ENCODE measurements around the gene RUNDC1.
A peak's percentile ranks its signal among the peaks of the same experiment; 100 is the strongest.

Gene RUNDC1

GRCh38 chr17:43020030-43020621, 39.8 kb downstream of the RUNDC1 start:
- DNase-seq = no peak

GRCh38 chr17:43020789-43021740, 40.7 kb downstream of the RUNDC1 start:
- DNase-seq = peak; percentile 69

- peak; percentile 46 for DNase-seq
Measured at GRCh38 chr17:43021741-43022512, 41.6 kb downstream of the RUNDC1 start, which contains the start of gene VAT1. VAT1 (minus strand) TSS chr17:43022385; CDS start chr17:43022322, 63 bp downstream.

- DNase-seq = peak; percentile 88
Measured at GRCh38 chr17:43024407-43025289, 44.3 kb downstream of the RUNDC1 start, which contains the start of gene RND2. RND2 (plus strand) TSS chr17:43025231; CDS start chr17:43025348, 117 bp downstream.

GRCh38 chr17:43025290-43025657, 44.9 kb downstream of the RUNDC1 start:
- DNase-seq = no peak

- no peak for DNase-seq
Measured at GRCh38 chr17:43025766-43026537, 45.6 kb downstream of the RUNDC1 start.

- no peak for DNase-seq
Measured at GRCh38 chr17:43026595-43026994, 46.2 kb downstream of the RUNDC1 start.

- DNase-seq = no peak
Measured at GRCh38 chr17:43027091-43028032, 47.0 kb downstream of the RUNDC1 start.

GRCh38 chr17:43028221-43028861, 48.0 kb downstream of the RUNDC1 start:
- DNase-seq = no peak

GRCh38 chr17:43030137-43030767, 49.9 kb downstream of the RUNDC1 start:
- no peak for DNase-seq

GRCh38 chr17:43031666-43032065, 51.3 kb downstream of the RUNDC1 start:
- no peak for DNase-seq

GRCh38 chr17:43033948-43034881, 53.9 kb downstream of the RUNDC1 start:
- DNase-seq = no peak

GRCh38 chr17:43034894-43035293, 54.5 kb downstream of the RUNDC1 start:
- no peak for DNase-seq

GRCh38 chr17:43039646-43040045, 59.3 kb downstream of the RUNDC1 start:
- no peak for DNase-seq

GRCh38 chr17:43040655-43041054, 60.3 kb downstream of the RUNDC1 start:
- no peak for DNase-seq

- DNase-seq = no peak
Measured at GRCh38 chr17:43042025-43042628, 61.8 kb downstream of the RUNDC1 start.
